NCI-H2107 (cell line): ENCODE results near the gene TMEM86A.
"Not testable (repeated sequence)": the region's sequence is repeated elsewhere in the genome, so short reads cannot be mapped to it uniquely, and the experiment has no call there.

Experiments used
- DNase-seq: peaks from one replicate; lab custom pipeline; 2025; lab: John Stamatoyannopoulos, UW

The TMEM86A gene

DNA sequence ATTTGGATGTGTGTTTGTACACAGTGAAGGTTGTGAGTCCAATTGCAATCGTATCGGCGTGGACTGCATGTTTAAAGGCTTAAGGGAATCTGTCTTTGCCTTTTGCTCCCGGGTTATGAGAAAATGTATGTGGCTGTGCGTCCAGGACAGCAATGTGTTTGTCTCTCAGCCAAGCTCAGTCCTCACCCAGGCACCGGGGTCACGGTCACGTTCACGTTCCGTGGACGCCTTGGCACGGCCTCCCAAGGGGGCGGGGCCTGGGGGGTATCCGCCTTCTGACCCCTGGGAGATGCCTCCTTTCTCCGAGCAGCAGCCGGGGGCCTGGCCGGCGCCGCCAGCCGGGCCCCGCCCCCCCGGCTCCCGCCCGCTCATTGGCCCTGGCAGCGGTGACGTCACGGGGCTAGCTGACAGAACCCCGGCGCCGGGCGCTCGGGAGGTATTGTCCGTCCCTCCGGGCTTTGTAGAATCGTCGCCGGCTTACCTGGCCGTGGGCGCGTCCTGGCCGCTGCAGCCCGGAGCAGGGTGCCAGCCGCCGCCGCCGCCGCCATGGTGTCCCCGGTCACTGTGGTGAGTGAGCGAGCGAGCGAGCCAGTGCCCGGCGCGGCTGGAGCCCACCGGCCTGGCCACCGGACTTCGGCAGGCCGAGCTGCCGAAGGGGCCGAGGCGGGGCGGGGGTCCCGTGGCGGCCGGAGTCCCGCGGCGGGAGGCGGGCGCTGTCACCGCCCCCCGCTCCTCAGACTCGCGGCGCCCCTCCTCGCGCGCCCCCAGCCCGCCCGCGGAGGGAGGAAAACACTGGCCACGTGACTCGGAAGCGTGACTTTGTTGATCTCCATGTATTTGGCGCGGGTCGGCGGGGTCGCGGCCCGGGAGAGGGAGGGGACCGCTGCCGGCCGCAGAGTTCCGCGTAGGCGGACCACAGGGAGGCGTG is at the start of gene TMEM86A:
Gene TMEM86A, plus strand, starts transcription at position 439 of the 928 bp plus-strand sequence. Its CDS starts 108 bp downstream, at position 547.
- peak; percentile 57 for DNase-seq

GRCh38 chr11:18650353-18650752 is 48.2 kb upstream of the TMEM86A start:
- DNase-seq = no peak

- no peak for DNase-seq
These were observed 47.6 kb upstream of the TMEM86A start for GRCh38 chr11:18650859-18651557.

- DNase-seq = no peak
These were observed 40.9 kb upstream of the TMEM86A start for GRCh38 chr11:18657673-18658072.

GRCh38 chr11:18665353-18665872 is 33.2 kb upstream of the TMEM86A start:
- DNase-seq = not testable (repeated sequence)

DNA sequence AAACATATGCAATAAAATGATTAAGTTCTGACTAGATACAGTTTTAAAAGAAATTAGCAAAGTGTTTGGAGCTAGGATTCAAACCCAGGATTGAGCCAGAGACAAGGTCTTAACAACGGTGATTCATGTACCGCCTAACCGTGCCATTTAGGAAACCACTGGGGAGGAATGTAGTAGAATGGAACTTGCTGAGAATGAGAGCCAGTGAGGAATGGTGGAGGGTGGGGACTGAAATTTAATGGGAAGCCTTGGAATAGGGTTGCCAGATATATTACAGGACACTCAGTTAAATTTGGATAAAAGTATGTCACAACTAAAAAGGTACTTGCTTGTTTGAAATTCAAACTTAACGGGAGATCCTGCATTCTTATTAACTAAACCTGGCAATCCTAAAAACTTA is 30.4 kb upstream of the TMEM86A start:
- DNase-seq = no peak

- DNase-seq = no peak
These were observed 29.4 kb upstream of the TMEM86A start for GRCh38 chr11:18669219-18669596.

DNA sequence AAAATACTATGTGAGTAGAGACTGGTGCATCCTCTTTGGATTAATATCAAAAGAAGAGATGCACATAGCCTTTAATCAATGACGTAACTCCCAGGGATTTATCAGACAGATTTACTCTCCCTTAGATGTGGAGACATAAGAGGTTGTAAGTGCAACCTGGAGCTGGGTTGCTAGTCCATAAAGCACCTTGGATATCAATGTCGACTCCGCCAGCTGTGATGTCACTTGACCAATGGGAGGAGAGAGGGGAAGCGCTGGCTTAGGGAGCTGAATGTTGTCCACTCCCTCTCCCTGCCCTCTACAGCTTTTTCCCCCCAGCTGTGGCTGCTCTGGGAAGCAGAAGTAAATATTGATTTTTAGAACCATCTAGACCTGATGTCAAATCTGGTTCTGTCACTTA is 28.9 kb upstream of the TMEM86A start:
- DNase-seq = no peak

GRCh38 chr11:18671246-18671645 is 27.3 kb upstream of the TMEM86A start:
- DNase-seq = no peak

DNA sequence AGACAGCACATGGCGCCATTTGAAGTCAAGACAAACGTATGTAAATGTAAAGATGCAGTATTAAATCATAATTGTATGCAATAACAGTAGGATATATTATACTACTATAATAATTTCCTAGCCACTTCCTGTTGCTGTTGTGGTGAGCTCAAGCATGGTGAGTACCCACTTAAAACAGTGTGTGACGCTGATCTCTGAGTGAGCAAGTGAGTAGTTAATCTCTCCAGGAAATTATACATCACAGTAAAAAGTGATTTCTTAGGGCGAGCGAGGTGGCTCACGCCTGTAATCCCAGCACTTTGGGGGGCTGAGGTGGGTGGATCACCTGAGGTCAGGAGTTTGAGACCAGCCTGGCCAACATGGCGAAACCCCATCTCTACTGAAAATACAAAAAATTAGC is 26.4 kb upstream of the TMEM86A start:
- DNase-seq = not testable (repeated sequence)

GRCh38 chr11:18676803-18677202 is 21.8 kb upstream of the TMEM86A start:
- no peak for DNase-seq

GRCh38 chr11:18677560-18677959 is 21.0 kb upstream of the TMEM86A start:
- DNase-seq = no peak

GRCh38 chr11:18681949-18682348 is 16.6 kb upstream of the TMEM86A start:
- not testable (repeated sequence) for DNase-seq

- DNase-seq = no peak
These were observed 16.1 kb upstream of the TMEM86A start for GRCh38 chr11:18682466-18682865.

DNA sequence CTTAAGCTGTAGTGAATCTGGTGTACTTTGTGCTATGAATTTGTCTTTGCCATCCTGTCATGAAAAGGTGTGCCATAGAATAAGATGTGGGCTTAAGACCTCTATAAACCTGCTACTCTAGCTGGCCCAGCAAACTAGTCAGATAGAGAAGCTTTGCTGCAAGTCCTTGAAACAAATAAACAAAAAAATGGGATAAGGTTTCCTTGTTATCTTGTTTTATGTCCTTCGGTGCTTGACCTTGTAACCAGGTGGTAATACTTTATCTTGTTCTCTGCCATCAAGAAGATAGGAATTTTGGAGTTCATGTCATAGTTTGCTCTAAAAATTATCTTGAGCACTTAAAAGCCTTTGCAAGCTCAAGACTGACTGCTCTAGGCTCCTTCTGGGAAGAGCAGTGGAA is 14.3 kb upstream of the TMEM86A start:
- DNase-seq = no peak

GRCh38 chr11:18691467-18692140 is 7.0 kb upstream of the TMEM86A start:
- DNase-seq = not testable (repeated sequence)

DNA sequence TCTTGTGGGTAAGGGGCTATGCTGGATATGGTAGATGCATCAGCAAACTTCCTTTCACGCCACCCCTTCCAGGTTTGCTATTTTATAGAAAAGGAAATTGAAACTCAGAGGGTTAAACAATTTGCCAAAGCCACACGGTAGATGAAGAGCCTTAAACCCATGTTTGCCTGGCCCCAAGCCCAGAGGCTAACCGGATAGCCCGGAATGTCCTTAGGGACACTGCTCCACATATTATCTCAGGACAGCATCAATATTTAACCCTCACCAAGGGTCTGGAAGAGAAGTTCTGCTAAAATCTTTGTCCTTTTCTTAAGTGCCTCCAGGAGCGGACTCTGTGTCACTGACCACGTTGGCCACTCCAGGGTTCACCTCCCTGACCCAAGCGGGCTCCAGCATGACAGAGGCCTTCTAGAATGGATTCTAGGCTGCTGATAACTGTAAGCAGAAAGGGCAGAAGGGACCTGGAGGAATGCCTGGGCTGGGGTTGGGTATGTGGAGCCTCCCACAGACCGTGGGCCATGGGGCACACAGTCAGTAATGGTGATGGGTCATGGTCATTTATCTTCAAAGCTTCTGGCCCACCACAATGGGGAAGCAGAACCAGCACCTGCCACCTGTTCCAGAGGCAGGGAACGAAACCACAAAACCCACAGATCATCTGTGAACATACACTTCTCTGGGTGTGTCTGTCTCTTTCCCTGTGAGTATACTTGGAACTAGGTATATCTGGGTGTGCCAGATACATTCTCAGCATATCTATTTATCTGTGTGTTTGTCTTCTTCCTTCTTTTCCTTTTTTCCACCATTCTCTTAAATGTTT is 5.4 kb upstream of the TMEM86A start:
- DNase-seq = no peak

DNA sequence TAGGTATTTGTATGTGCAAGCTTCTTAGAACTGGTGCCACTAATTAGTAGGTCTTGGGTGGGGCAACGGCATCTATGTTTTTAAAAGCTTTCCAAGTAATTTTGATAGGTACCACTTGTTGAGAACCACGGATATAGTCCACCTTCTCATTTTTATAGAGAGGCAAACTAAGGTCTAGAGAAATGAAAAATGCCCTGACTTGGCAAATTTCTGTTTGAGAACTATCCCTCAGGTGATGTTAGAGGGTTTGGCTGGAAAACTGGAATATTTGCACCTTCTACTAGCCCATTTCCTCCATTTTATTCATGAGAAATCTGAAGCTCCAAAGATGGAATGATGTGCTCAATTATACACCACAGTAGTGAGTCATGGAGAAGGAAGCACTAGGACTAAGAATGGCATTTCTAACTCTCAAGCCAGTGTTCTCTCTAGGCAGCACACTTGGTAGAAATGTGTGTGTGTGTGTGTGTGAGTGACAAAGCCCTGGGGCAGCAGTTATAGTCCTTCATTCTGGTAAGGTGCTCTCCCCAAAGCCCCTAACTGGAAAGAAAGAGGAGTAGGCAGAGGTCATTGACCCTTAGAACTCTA is 1.8 kb upstream of the TMEM86A start:
- no peak for DNase-seq

DNA sequence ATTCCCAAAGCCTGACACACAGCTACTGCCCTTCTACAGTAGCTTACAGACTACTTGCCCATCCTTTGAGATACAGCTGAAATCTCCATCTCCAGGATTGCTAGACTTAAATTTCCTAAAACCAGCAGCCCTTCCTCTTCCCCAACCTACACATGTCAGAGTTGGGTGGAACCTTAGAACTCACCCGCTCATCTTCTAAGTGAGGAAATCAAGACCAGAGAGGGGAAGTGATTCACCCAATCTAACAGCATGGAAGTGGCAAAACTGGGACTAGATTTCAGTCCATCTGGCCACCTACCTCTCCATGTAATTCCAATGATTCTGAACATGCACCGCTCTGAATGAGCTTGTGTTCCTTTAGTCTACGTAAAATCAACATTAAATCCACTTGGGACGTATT is 1.0 kb upstream of the TMEM86A start:
- no peak for DNase-seq

GRCh38 chr11:18699269-18699596 is 654 bp downstream of the TMEM86A start:
- DNase-seq = no peak

DNA sequence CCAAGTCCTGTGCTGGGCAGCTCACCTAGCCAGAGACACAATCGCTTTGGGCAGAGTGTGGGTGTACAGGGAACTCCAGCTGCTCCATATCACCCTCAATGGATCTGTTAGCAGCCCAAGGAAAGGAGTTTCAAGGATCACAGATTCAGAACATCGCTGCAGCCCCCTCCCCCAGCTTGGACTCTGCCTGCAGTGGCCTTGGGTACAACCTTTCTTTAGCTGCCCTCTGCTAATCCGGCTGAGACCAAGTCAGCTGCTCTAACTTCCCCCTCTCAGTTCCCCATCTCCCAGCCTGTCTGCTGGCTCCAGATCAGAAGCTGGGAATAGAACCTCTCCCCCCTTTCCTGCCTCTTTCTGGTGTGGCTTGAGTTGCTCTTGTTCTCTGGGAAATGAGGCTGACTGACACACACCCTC is 1.3 kb downstream of the TMEM86A start:
- no peak for DNase-seq
